Measurements from ENCODE around the gene PTGDS. TPM values are rescaled to one million over a fixed set of nuclear protein-coding genes. Genes with fewer than 3 reads are reported as not detected.

The PTGDS gene
- total and polyA plus RNA-seq, 10 of the 15 experiments (the other 5 are each of a cell fraction or from before 2014, with no cell fraction given) = not detected

- TF ChIP-seq ZNF592 (IDR thresholded peaks at IDR 0.05) (no peak), SMC3 (IDR thresholded peaks at IDR 0.05; ENCODE audit: borderline replicate concordance, low read length) (no peak), CEBPB (IDR thresholded peaks at IDR 0.05; ENCODE audit: borderline replicate concordance in 1 of 2, low read depth in 2 of 2, low read length in 2 of 2) (no peak), HCFC1 (IDR thresholded peaks at IDR 0.05; ENCODE audit: low read length) (no peak), BRCA1 (IDR thresholded peaks at IDR 0.05; ENCODE audit: low read depth, low read length) (no peak), TCF12 (IDR thresholded peaks at IDR 0.05; ENCODE audit: low read depth, low read length) (no peak), KAT2A (conservative IDR thresholded peaks at IDR 0.05; ENCODE audit: control insufficient read depth, low read depth, low read length) (no peak), TCF7 (IDR thresholded peaks at IDR 0.05; ENCODE audit: borderline replicate concordance) (no peak), NR2F1 (conservative IDR thresholded peaks at IDR 0.05) (no peak), CHD2 (IDR thresholded peaks at IDR 0.05; ENCODE audit: borderline replicate concordance, low read depth, low read length) (no peak), NFYA (IDR thresholded peaks at IDR 0.05; ENCODE audit: borderline replicate concordance, low read depth, low read length) (no peak), ZNF384 (IDR thresholded peaks at IDR 0.05; ENCODE audit: borderline replicate concordance, low read depth, low read length) (no peak), PKNOX1 (IDR thresholded peaks at IDR 0.05) (no peak), STAT3 (IDR thresholded peaks at IDR 0.05; ENCODE audit: low read depth, low read length) (no peak), IKZF2 (IDR thresholded peaks at IDR 0.05) (no peak)
These were observed 18.1 kb downstream of the PTGDS start (continued) for GRCh38 chr9:136995362-136995761.
